GM23338 (cell line): Measurements from ENCODE around the gene LSM14A. TPM values are rescaled to one million over a fixed set of nuclear protein-coding genes. Genes with fewer than 3 reads are reported as not detected.

ENCODE experiments used
- ATAC-seq: fragments of 200-7000 bp; cut with Tn5 transposase; 3 replicates; pipeline ENCODE4 v1.9.1; 2020
- DNase-seq: peaks from one replicate; pipeline ENCODE4 v3.0.0-alpha.2; 2015; ENCODE audit warnings: low spot score
- H2AFZ ChIP-seq: fragments of 200-600 bp; sonication (generic); 2 replicates; pipeline ENCODE4 v1.8.0; 2016; ENCODE audit warnings: antibody characterized with exemption, mild to moderate bottlenecking, moderate library complexity
- H3F3A ChIP-seq: fragments of 200-600 bp; sonication (generic); replicated peaks from 2 replicates; pipeline ENCODE4 v1.8.0; 2017; ENCODE audit warnings: antibody characterized with exemption, mixed run types, low read depth
- H3K27ac ChIP-seq: fragments of 200-600 bp; sonication (generic); 2 replicates; pipeline ENCODE4 v1.6.1; 2016; ENCODE audit warnings: low read depth
- H3K27me3 ChIP-seq: fragments of 200-600 bp; sonication (generic); 2 replicates; pipeline ENCODE4 v1.8.0; 2016; ENCODE audit warnings: mild to moderate bottlenecking, mixed run types, moderate library complexity; ENCODE audit not compliant: insufficient read depth
- H3K36me3 ChIP-seq: fragments of 200-600 bp; sonication (generic); 2 replicates; pipeline ENCODE4 v1.8.0; 2016; ENCODE audit warnings: mild to moderate bottlenecking; ENCODE audit not compliant: insufficient read depth
- H3K4me1 ChIP-seq: fragments of 200-600 bp; sonication (generic); 2 replicates; pipeline ENCODE4 v1.8.0; 2016; ENCODE audit warnings: mild to moderate bottlenecking, moderate library complexity; ENCODE audit not compliant: insufficient read depth
- H3K4me2 ChIP-seq: fragments of 200-600 bp; sonication (generic); 2 replicates; pipeline ENCODE4 v1.7.1; 2017; ENCODE audit warnings: mixed run types
- H3K4me3 ChIP-seq: fragments of 200-600 bp; sonication (generic); 2 replicates; pipeline ENCODE4 v1.6.1; 2016; ENCODE audit warnings: mixed run types
- H3K79me2 ChIP-seq: fragments of 200-600 bp; sonication (generic); replicated peaks from 2 replicates; pipeline ENCODE4 v1.8.0; 2017; ENCODE audit warnings: mild to moderate bottlenecking; ENCODE audit not compliant: insufficient read depth
- H3K9me2 ChIP-seq: fragments of 200-600 bp; sonication (generic); 2 replicates; pipeline ENCODE4 v1.8.0; 2017; ENCODE audit not compliant: insufficient read depth
- H4K20me1 ChIP-seq: fragments of 200-600 bp; sonication (generic); replicated peaks from 2 replicates; pipeline ENCODE4 v1.8.0; 2017; ENCODE audit warnings: mild to moderate bottlenecking; ENCODE audit not compliant: insufficient read depth
- H3K27ac Mint-ChIP-seq: 2 replicates; pipeline ENCODE4 v1.8.0; 2020; ENCODE audit warnings: inconsistent platforms, mild to moderate bottlenecking, moderate library complexity, mixed read lengths
- H3K27me3 Mint-ChIP-seq: 3 replicates; pipeline ENCODE4 v1.8.0; 2022; ENCODE audit warnings: low read depth, mild to moderate bottlenecking, moderate library complexity, mixed read lengths, inconsistent platforms; ENCODE audit not compliant: insufficient read depth, poor library complexity
- H3K36me3 Mint-ChIP-seq: 3 replicates; pipeline ENCODE4 v1.8.0; 2021; ENCODE audit warnings: low read depth, mild to moderate bottlenecking, inconsistent platforms, moderate library complexity, mixed read lengths
- H3K4me1 Mint-ChIP-seq: 3 replicates; pipeline ENCODE4 v1.8.0; 2020; ENCODE audit warnings: mild to moderate bottlenecking, inconsistent platforms, mixed read lengths
- H3K4me3 Mint-ChIP-seq: 3 replicates; pipeline ENCODE4 v1.8.0; 2021; ENCODE audit warnings: moderate library complexity, mild to moderate bottlenecking, inconsistent platforms, mixed read lengths
- H3K9me3 Mint-ChIP-seq: 3 replicates; pipeline ENCODE4 v1.8.0; 2020; ENCODE audit warnings: moderate library complexity, mild to moderate bottlenecking, inconsistent platforms, mixed read lengths
- CREB1 ChIP-seq: fragments of 250-450 bp; sonication (Bioruptor Pico); IDR thresholded peaks from 2 replicates; pipeline ENCODE4 v1.5.0; 2020; ENCODE audit warnings: low read depth, mild to moderate bottlenecking, moderate library complexity
- NANOG ChIP-seq: IDR thresholded peaks from 2 replicates; pipeline ENCODE4 v1.6.1; 2016; ENCODE audit warnings: antibody characterized with exemption, borderline replicate concordance
- STAT1 ChIP-seq: IDR thresholded peaks from one replicate; pipeline ENCODE4 v1.6.1; 2016; ENCODE audit warnings: antibody characterized with exemption; ENCODE audit not compliant: unreplicated experiment
- ZNF331 ChIP-seq: fragments of 250-450 bp; sonication (Bioruptor Pico); IDR thresholded peaks from 2 replicates; pipeline ENCODE4 v1.5.0; 2020; ENCODE audit warnings: low read depth, mild to moderate bottlenecking, moderate library complexity
- polyA plus RNA-seq: library from polyadenylated mRNA; unstranded; fragments of >200 nt; fragmentation: Nextera tagmentation; extraction: Ambion mirVana; gene quantifications from 2 replicates; pipeline ENCODE4 v1.2.1, GENCODE V29; 2016
- total RNA-seq: library from RNA; depleted of rRNA; stranded (reverse); fragments of >200 nt; shearing (Covaris generic); gene quantifications from 2 replicates; pipeline ENCODE4 v1.2.3, GENCODE V29; 2014
- TF ChIP-seq, protein P1 (sequence below): IDR thresholded peaks from one replicate; pipeline ENCODE4 v1.6.1; 2018; ENCODE audit warnings: antibody characterized with exemption; ENCODE audit not compliant: unreplicated experiment
- TF ChIP-seq, protein P2 (sequence below): fragments of 250-450 bp; sonication (Bioruptor Pico); IDR thresholded peaks from 2 replicates; pipeline ENCODE4 v1.5.0; 2020; ENCODE audit warnings: mild to moderate bottlenecking, moderate library complexity

The LSM14A gene
- total and polyA plus RNA-seq, 2 experiments from 2014 or later: 109 to 166 TPM

DNA sequence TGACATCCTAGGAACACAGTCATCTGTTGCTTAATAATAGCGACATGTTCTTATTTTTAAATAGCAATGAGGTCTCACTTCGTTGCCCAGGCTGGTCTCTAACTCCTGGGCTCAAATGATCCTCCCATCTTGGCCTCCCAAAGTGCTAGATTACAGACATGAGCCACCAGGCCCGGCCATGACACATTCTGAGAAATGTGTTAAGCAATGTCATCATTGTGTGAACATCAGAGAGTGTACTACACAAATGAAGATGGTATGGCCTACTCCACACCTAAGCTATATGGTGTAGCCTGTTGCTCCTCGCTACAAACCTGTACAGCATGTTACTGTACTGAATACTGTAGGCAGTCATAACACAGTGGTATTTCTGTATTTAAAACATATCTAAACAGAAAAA is 57.4 kb downstream of the LSM14A start:
- Histone ChIP-seq H3K4me3 (no peak overlapping the region), H3K9me2 (no peaks in the 10 kb centered on the region), H3K4me1 (peaks cover 19% of the 10 kb centered on the region), H4K20me1 (no peaks in the 10 kb centered on the region; the same call in 1 of the 2 replicates), H3K4me2 (no peak overlapping the region), H2AFZ (no peak overlapping the region), H3K27ac (no peak overlapping the region), H3K27me3 (no peaks in the 10 kb centered on the region), H3F3A (peaks cover 17% of the 10 kb centered on the region), H3K79me2 (no peaks in the 10 kb centered on the region; the same call in 1 of the 2 replicates), H3K36me3 (peaks cover 23% of the 10 kb centered on the region)
- TF ChIP-seq, protein P1, sequence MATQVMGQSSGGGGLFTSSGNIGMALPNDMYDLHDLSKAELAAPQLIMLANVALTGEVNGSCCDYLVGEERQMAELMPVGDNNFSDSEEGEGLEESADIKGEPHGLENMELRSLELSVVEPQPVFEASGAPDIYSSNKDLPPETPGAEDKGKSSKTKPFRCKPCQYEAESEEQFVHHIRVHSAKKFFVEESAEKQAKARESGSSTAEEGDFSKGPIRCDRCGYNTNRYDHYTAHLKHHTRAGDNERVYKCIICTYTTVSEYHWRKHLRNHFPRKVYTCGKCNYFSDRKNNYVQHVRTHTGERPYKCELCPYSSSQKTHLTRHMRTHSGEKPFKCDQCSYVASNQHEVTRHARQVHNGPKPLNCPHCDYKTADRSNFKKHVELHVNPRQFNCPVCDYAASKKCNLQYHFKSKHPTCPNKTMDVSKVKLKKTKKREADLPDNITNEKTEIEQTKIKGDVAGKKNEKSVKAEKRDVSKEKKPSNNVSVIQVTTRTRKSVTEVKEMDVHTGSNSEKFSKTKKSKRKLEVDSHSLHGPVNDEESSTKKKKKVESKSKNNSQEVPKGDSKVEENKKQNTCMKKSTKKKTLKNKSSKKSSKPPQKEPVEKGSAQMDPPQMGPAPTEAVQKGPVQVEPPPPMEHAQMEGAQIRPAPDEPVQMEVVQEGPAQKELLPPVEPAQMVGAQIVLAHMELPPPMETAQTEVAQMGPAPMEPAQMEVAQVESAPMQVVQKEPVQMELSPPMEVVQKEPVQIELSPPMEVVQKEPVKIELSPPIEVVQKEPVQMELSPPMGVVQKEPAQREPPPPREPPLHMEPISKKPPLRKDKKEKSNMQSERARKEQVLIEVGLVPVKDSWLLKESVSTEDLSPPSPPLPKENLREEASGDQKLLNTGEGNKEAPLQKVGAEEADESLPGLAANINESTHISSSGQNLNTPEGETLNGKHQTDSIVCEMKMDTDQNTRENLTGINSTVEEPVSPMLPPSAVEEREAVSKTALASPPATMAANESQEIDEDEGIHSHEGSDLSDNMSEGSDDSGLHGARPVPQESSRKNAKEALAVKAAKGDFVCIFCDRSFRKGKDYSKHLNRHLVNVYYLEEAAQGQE: no peak
- TF ChIP-seq NANOG (no peak), ZNF331 (no peak), CREB1 (CRISPR knock-in tag) (no peak)
- no peak overlapping the region for H3K4me3 Mint-ChIP-seq
- no peak overlapping the region for H3K27ac Mint-ChIP-seq
- H3K36me3 Mint-ChIP-seq: peaks cover 46% of the 10 kb centered on the region
- ATAC-seq (no peak), DNase-seq (no peak)
- H3K9me3 Mint-ChIP-seq: no peaks in the 10 kb centered on the region
- H3K4me1 Mint-ChIP-seq: peaks cover 33% of the 10 kb centered on the region
- H3K27me3 Mint-ChIP-seq: peaks cover 3% of the 10 kb centered on the region

DNA sequence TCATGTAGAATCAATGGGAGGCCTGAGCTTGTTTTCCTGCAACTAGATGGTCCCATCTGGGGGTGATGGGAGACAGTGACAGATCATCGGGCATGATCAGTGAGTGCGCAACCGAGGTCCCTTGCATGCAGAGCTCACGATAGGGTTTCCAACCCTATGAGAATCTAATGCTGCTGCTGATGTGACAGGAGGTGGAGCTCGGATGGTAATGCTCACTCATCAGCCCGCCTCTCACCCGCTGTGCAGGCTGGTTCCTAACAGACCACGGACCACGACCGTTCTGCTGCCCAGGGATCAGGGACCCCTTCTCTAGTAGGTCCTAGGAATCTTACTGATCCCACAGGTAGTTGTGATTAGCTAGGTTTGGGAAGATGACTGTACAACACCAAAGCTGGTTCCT is 58.5 kb downstream of the LSM14A start:
- H3K36me3 ChIP-seq: peaks cover 23% of the 10 kb centered on the region
- H3K4me1 ChIP-seq: peaks cover 19% of the 10 kb centered on the region
- H3K27me3 ChIP-seq: no peaks in the 10 kb centered on the region
- no peaks in the 10 kb centered on the region for H3K9me2 ChIP-seq
- peak overlapping the region; percentile 71; the same call in 1 of the 2 replicates for H3K27ac ChIP-seq
- no peaks in the 10 kb centered on the region; the same call in 1 of the 2 replicates for H4K20me1 ChIP-seq
- no peaks in the 10 kb centered on the region; the same call in 1 of the 2 replicates for H3K79me2 ChIP-seq
- peaks cover 3% of the 10 kb centered on the region for H3K27me3 Mint-ChIP-seq
- H3K4me3 Mint-ChIP-seq: peak overlapping the region; percentile 1; the same call in 1 of the 3 replicates
- DNase-seq (no peak), ATAC-seq (peak; percentile 63)
- H3K27ac Mint-ChIP-seq: peak overlapping the region; percentile 68; the same call in 1 of the 2 replicates
- TF ChIP-seq, protein P2, sequence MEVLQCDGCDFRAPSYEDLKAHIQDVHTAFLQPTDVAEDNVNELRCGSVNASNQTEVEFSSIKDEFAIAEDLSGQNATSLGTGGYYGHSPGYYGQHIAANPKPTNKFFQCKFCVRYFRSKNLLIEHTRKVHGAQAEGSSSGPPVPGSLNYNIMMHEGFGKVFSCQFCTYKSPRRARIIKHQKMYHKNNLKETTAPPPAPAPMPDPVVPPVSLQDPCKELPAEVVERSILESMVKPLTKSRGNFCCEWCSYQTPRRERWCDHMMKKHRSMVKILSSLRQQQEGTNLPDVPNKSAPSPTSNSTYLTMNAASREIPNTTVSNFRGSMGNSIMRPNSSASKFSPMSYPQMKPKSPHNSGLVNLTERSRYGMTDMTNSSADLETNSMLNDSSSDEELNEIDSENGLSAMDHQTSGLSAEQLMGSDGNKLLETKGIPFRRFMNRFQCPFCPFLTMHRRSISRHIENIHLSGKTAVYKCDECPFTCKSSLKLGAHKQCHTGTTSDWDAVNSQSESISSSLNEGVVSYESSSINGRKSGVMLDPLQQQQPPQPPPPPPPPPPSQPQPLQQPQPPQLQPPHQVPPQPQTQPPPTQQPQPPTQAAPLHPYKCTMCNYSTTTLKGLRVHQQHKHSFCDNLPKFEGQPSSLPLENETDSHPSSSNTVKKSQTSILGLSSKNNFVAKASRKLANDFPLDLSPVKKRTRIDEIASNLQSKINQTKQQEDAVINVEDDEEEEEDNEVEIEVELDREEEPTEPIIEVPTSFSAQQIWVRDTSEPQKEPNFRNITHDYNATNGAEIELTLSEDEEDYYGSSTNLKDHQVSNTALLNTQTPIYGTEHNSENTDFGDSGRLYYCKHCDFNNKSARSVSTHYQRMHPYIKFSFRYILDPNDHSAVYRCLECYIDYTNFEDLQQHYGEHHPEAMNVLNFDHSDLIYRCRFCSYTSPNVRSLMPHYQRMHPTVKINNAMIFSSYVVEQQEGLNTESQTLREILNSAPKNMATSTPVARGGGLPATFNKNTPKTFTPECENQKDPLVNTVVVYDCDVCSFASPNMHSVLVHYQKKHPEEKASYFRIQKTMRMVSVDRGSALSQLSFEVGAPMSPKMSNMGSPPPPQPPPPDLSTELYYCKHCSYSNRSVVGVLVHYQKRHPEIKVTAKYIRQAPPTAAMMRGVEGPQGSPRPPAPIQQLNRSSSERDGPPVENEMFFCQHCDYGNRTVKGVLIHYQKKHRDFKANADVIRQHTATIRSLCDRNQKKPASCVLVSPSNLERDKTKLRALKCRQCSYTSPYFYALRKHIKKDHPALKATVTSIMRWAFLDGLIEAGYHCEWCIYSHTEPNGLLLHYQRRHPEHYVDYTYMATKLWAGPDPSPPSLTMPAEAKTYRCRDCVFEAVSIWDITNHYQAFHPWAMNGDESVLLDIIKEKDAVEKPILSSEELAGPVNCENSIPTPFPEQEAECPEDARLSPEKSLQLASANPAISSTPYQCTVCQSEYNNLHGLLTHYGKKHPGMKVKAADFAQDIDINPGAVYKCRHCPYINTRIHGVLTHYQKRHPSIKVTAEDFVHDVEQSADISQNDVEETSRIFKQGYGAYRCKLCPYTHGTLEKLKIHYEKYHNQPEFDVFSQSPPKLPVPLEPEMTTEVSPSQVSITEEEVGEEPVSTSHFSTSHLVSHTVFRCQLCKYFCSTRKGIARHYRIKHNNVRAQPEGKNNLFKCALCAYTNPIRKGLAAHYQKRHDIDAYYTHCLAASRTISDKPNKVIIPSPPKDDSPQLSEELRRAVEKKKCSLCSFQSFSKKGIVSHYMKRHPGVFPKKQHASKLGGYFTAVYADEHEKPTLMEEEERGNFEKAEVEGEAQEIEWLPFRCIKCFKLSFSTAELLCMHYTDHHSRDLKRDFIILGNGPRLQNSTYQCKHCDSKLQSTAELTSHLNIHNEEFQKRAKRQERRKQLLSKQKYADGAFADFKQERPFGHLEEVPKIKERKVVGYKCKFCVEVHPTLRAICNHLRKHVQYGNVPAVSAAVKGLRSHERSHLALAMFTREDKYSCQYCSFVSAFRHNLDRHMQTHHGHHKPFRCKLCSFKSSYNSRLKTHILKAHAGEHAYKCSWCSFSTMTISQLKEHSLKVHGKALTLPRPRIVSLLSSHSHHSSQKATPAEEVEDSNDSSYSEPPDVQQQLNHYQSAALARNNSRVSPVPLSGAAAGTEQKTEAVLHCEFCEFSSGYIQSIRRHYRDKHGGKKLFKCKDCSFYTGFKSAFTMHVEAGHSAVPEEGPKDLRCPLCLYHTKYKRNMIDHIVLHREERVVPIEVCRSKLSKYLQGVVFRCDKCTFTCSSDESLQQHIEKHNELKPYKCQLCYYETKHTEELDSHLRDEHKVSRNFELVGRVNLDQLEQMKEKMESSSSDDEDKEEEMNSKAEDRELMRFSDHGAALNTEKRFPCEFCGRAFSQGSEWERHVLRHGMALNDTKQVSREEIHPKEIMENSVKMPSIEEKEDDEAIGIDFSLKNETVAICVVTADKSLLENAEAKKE (CRISPR knock-in tag): no peak
- TF ChIP-seq STAT1 (no peak), NANOG (no peak), CREB1 (CRISPR knock-in tag) (no peak)
- peaks cover 24% of the 10 kb centered on the region for H3K4me1 Mint-ChIP-seq
- peaks cover 40% of the 10 kb centered on the region for H3K36me3 Mint-ChIP-seq
- H3K4me2 ChIP-seq: peak overlapping the region; percentile 56
- H3K9me3 Mint-ChIP-seq: no peaks in the 10 kb centered on the region; the same call in 2 of the 3 replicates
- H3F3A ChIP-seq: peaks cover 23% of the 10 kb centered on the region
- H2AFZ ChIP-seq: no peak overlapping the region
- no peak overlapping the region for H3K4me3 ChIP-seq
